HG03575 (cell line): ENCODE data around the gene TTC28.
"Not testable (repeated sequence)": the region's sequence is repeated elsewhere in the genome, so short reads cannot be mapped to it uniquely, and the experiment has no call there.

Experiments used
- ATAC-seq: cut with Tn5 transposase; IDR thresholded peaks from one replicate; pipeline ENCODE4 v1.9.1; 2021; ENCODE audit not compliant: unreplicated experiment, insufficient number of reproducible peaks, low FRiP score; ENCODE audit errors: extremely low read depth

Gene TTC28

GRCh38 chr22:28398355-28398754 lies 281.3 kb downstream of the TTC28 start:
- no peak for ATAC-seq

DNA sequence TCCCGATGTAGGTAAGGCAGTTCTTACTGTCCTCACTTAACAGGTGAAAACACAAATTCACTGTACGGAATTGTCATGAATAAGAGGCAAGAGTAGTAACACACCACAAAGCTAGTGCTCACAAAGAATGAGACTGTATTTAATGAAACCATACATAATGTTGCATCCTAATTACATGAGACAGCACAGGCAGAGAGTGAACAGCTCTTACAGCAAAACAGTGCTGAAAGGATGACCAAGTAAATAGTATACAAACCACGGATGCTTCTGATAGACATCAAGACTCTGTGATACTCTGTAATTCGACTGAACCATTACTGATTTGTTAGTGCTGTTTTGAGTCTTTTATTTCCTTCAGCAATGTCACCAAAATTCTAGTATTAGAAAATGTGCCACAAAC lies 282.3 kb downstream of the TTC28 start:
- no peak for ATAC-seq

DNA sequence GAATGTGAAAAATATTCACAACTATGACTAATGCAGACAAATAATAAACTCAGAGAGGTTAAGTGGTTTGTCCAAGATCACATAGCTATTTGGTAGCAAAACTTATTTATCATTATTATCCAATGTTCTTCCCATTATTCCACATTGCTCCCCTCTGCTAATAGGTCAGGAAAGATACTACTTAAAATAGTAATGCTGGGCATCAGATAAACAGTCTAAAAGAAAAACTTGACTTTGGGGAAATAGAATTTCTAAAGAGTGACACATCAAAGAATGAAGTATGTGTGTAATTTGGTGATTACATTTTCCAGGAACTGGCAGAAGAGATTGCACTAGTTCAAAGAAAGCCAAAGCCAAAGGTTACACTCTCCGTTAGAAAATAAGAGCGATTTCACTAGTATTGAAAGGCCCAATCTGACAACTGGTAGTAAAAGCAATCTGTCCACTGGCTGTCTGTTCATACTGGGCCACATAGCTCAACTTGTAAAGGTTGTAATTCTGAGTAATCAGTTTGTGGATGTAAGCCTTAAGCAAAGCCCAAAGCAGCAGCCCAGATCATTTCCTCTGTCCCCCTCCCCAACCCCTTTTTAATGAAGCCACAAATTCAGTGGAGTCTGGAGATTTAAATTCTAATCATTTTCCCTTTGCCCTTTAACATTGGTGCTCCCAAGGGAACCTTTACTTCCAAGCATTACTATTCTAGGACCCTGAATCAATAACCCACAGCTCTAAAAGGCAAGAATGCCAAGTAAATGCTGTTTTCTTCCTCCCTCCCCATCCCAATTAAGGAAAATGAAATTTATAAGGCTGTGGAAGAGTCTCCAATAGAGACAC lies 283.5 kb downstream of the TTC28 start:
- ATAC-seq = no peak

GRCh38 chr22:28395520-28395919 lies 284.1 kb downstream of the TTC28 start:
- ATAC-seq = no peak

GRCh38 chr22:28394513-28395110 lies 285.0 kb downstream of the TTC28 start:
- ATAC-seq = no peak

DNA sequence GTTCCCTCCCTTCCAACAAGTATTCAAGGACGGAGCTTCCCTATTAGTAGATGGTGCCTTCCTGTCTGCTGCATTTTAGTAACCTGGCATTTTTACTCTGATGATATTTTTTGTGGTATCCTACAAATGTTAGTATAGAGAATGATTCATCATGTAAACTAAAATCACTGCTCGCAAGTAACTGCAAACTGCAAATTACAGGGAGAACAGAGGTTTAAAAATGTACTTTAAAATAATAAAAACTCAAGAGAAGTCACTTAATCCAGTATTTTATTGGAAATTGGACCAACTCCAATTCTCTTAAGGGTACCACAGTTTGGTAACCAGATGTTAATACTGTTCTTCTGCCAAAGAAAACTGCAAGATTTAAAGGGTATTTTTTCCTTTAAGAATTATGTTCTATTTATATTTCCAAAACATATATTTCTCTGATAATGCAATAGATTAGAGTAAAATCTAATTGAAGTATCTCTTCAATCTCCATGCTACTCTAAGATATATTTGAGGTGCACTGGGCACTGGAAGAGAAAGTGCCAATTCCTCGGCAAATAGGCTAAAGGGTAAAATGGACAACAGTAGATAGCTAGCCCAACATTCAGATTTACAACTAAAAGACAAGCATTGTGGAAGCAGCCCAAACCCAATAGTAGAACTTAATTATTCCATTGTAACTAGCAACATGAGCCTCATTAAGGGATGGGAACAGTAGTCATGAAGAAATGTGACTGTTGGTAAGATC lies 298.0 kb downstream of the TTC28 start:
- ATAC-seq = no peak

DNA sequence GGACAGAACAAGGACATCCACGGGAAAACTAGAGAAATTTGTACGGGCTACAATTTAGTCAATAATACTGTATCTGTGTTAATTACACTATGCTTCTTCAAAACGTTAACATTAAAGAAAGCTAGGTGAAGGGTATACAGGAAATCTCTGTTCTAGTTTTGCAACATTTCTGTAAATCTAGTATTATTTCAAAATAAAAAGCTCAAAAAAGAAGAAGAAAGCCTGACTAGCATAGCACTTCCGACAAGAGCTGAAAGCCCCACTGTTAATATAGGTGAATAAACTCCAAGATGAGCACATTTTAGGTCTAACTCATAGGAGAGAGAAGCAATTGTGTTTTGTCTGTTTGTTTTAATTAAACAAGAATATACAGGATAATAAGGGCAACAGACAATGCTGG lies 299.7 kb downstream of the TTC28 start:
- no peak for ATAC-seq

DNA sequence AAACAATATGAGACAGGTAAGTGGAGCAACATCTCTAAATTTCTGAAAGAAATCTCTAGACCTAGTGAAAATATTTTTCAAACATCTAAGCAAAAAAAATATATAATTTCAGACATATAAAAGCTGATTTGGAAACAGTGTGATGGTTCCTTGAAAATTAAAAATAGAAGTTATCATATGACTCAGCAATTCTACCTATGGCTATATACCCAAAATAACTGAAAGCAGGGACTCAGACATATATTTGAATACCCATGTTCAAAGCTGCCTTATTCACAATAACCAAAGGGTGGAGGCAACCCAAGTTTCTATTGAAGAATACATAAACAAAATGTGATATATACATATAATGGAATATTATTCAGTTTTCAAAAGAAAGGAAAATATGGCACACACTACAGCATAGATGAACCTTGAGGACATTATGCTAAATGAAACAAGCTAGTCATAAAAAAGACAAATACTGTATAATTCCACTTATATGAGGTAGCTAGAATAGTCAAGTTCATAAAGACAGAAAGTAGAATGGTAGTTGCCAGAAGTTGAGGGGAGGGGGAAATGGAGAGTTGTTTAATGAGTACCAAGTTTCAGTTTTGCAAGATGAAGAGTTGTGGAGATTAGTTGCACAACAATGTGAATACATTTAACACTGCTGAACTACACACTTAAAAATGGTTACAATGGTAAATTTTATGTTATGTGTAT lies 300.4 kb downstream of the TTC28 start:
- ATAC-seq = no peak

DNA sequence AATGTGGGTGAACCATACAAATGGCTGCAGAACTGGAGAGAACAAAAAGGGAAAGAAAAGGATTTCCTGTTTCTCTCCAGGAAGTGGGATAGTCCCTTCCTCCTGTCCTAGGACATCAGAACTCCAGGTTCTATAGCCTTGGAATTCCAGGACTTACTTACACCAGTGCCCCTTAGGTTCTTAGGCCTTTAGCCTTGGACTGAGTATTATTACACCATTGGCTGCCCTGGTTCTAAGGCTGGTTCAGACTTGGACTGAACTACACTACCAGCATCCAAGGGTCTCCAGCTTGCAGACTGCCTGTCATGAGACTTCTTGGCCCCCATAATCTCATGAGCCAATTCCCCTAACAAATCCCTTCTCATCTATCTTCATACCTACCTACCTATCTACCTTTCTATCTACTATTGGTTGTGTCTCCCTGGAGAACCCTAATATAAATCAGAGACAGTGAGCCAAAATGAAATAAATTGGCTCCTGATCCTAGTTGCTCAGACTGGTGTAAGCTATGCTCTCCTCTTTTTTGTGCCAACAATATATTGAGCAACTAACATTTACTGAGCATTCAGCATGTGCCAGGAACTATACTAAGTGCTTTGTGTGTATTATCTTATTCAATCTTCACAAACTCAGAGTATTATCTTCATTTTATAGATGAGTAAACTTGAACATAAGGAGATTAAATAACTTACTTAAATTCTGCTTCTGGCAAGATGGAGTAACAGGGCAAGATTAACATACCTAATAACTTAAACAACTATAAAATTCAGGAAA lies 303.7 kb downstream of the TTC28 start:
- no peak for ATAC-seq

DNA sequence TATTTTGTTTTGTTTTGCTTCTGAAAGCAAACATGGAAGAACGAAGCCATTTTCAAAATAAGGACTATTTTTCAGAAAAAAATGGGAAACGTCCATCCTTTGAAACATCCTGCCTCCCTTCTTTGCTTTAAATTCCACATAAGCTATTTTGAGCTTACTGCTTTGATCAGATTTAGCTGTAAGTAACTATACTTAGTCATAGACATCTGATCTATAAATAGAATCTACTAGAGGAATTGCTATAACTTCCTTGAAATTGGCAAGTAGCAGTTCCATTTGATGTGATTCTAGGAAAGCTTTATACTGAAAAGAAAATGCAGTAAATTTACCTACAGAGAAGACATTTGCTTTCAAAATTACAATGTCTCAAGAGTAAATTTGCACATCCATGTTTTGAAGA lies 305.8 kb downstream of the TTC28 start:
- ATAC-seq = no peak

DNA sequence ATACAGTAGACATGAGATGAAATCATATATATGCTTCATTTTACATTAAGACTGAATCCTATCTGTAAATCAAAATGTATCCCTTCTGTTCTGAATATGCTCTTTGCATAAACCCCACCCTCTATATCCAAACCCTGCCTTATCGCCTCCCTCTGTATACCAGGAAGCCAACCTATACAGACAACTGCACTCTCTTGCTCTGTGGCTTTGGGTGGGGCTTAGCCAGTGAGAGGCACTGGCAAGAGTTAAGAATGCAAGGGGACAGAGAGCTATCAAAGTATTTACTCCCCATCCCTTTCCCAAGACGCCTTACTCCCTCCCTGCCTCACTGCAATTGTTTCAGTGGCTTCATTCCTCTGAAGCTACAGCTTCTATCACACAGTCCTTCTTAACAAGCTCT lies 309.8 kb downstream of the TTC28 start:
- no peak for ATAC-seq

DNA sequence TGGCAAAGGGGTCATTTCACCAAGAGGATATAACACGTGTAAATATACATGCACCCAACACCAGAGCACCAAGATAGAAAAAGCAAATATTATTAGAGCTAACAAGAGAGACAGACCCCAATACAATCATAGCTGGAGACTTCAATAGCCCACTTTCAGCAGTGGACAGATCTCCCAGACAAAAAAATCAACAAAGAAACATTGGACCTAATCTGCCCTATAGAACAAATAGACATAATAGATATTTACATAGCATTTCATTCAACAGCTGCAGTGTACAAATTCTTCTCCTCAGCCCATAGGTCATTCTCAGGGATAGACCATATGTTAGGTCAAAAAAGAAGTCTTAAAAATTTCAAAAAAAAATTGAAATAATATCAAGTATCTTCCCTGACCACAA lies 312.8 kb downstream of the TTC28 start:
- ATAC-seq = no peak

DNA sequence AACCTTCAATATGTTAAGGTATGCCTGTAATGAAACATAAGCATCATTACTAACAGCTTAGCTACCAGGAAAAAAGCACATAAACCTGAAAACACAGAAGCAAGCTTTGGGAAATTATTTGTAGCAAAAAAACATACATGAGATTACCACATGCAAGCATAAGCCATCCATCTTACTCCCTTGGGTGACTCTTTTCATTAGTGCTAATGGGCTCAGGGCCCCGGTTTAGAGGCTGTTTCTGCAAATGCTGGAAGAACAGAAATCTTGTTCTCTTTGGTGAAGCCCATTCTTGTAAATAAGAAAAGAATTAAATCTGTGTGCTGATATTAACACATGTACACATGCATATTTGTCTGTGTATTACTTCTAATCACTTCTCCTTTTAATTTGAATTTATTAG lies 314.3 kb downstream of the TTC28 start:
- ATAC-seq = no peak

DNA sequence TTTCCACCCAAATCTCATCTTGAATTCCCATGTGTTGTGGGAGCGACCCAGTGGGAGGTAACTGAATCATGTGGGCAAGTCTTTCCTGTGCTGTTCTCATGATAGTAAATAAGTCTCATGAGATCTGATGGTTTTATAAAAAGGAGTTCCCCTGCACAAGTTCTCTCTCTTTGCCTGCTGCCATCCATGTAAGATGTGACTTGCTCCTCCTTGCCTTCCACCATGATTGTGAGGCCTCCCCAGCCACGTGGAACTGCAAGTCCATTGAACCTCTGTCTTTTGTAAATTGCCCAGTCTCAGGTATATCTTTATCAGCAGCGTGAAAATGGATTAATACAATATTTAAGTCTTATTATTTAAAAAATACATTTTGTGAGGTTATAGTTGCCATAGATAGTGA lies 315.5 kb downstream of the TTC28 start:
- not testable (repeated sequence) for ATAC-seq

GRCh38 chr22:28360939-28361338 lies 318.7 kb downstream of the TTC28 start:
- no peak for ATAC-seq

GRCh38 chr22:28358312-28358711 lies 321.3 kb downstream of the TTC28 start:
- no peak for ATAC-seq

DNA sequence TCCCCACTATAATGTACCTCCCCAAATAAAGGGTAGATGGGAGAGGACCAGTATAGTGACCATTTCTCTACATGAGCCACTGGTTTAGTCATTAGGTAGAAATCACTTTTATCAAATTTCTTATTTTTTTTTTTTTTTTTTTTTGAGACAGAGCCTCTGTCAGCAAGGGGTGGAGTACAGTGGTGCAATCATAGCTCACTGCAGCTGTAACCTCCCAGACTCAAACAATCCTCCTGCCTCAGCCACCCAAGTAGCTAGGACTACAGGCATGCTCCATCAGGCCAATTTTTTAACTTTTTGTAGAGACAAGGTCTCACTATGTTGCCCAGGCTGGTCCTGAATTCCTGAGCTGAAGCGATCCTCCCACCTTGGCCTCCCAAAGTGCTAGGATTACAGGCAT lies 322.4 kb downstream of the TTC28 start:
- no peak for ATAC-seq

DNA sequence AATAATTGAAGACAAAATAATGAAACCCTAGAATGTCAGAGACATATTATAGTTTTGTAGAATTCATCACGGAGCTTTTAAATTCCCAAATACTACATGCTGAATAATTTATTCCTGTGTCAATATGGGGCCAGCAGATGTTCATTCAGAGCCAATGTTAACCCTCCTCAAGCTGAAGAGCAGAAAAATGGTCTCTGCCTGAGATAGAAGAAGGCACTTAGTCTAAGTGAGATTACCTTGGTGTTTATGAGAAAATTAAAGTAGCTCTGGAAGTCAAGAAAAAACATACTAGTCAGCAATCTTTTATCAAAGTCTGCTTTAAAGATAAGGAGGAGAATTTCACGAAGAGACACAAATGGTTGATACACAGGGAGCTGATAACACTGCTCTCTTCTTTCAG lies 328.2 kb downstream of the TTC28 start:
- no peak for ATAC-seq
